Measurements from ENCODE around the gene DDX25. TPM values are rescaled to one million over a fixed set of nuclear protein-coding genes. Genes with fewer than 3 reads are reported as not detected.

Gene DDX25
- total RNA-seq, 4 donors from 2014 or later = 1.5 TPM; not detected in 3

- DNase-seq = no peak
- Histone ChIP-seq H3K9me3 (no peaks in the 10 kb centered on the region), H3K27ac (no peak overlapping the region), H3K36me3 (no peaks in the 10 kb centered on the region), H3K4me3 (no peak overlapping the region), H3K27me3 (no peaks in the 10 kb centered on the region), H3K4me1 (peaks cover 3 to 17% (median 16%) of the 10 kb centered on the region in 4 donors)
- 79 to 80% methylated on average over 7 to 22 of the region's 22 CpGs for WGBS, 2 donors (ENCODE audit: low coverage in 1 of 2)
- intact Hi-C loops (cut with DNase I; ENCODE audit: low total_unique reads) (no loop called here), in situ Hi-C loops (cut with MboI; ENCODE audit: low pct_ligation_motif_present in 1 of 4, low pct_unique_long_range_greater_than_20kb in 1 of 4, low sequenced_read_pairs in 3 of 4) (no loop called here)
- TF ChIP-seq EP300 (IDR thresholded peaks at IDR 0.05; ENCODE audit: low read depth) (no peak), CTCF (IDR thresholded peaks at IDR 0.05) (no peak), POLR2A (IDR thresholded peaks at IDR 0.05) (no peak), POLR2AphosphoS5 (IDR thresholded peaks at IDR 0.05) (no peak)
Measured at GRCh38 chr11:125956391-125957134, 52.3 kb downstream of the DDX25 start.

DNA sequence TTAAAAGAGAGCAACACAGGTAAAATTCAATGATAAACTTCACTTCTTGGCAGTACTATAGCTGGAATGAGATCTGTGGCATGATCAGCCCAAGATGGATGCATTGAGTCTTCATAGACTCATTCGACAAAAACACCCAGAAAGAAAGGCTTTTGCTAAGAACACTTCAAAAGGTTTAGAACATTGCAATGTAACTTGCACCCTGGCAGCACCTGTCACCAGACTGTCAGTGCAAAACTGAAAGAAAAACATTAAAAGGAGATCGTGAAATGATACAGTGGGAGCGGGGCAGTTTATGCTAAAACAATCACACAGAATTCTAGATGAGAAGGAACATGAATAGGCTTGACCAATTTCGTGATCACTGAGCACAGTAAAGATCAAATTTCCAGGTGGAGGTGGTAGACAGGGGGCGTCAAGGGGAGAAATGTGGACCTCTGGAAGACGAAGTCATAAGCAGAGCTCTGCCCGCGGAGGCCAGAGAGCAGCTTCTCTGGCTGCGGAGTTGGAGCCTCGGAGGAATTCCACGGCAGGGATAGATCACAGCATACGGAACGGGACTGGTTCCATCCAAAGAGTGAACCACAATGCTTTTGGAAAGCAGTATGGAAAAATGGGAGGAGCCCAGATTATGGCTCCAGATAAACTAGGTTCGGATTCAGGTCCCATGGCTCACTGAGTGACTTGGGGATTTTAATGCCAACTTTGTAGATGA, 53.5 kb downstream of the DDX25 start:
- H3K36me3 ChIP-seq = no peaks in the 10 kb centered on the region
- no peak for TF ChIP-seq POLR2A (IDR thresholded peaks at IDR 0.05)
- TF ChIP-seq EP300 (IDR thresholded peaks at IDR 0.05; ENCODE audit: low read depth) = no peak
- no peak for TF ChIP-seq CTCF (IDR thresholded peaks at IDR 0.05)
- no peak for TF ChIP-seq POLR2AphosphoS5 (IDR thresholded peaks at IDR 0.05)
- no peaks in the 10 kb centered on the region for H3K27me3 ChIP-seq
- WGBS, 2 donors (ENCODE audit: low coverage in 1 of 2) = 87 to 89% methylated on average over 13 to 14 of the region's 14 CpGs
- no peaks in the 10 kb centered on the region for H3K9me3 ChIP-seq
- no peak overlapping the region for H3K27ac ChIP-seq
- H3K4me3 ChIP-seq = no peak overlapping the region
- peaks cover 3 to 8% (median 7%) of the 10 kb centered on the region in 4 donors for H3K4me1 ChIP-seq
- no peak for DNase-seq
- intact Hi-C loops (cut with DNase I; ENCODE audit: low total_unique reads) = no loop called here
- in situ Hi-C loops (cut with MboI; ENCODE audit: low pct_ligation_motif_present in 1 of 4, low pct_unique_long_range_greater_than_20kb in 1 of 4, low sequenced_read_pairs in 3 of 4) = no loop called here

DNA sequence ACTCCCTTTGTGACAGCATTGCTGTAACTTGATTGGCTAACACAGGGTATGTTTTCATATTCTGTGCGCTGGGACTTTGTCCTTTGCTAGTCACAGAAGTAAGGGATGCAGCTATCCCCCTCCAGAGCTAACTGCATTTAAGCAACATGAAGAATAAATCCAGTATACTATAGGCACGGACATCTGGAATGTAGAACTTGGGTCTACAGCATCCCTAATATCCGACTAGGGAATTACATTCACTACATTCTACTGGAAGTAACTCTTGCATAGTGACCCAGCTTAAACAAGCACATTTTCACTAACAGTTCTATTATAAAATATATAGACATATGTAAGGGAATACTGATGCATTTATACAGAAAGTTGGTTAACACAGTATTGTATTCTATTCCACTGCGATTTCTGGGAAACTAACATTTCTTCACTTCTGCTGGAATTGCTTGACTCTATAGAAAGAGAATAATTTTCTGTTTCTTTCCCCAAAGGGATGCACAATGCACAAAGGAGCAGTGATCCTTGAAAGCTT, 54.6 kb downstream of the DDX25 start:
- intact Hi-C loops (cut with DNase I; ENCODE audit: low total_unique reads) (no loop called here), in situ Hi-C loops (cut with MboI; ENCODE audit: low pct_ligation_motif_present in 1 of 4, low pct_unique_long_range_greater_than_20kb in 1 of 4, low sequenced_read_pairs in 3 of 4) (no loop called here)
- no peak overlapping the region for H3K27ac ChIP-seq
- no peaks in the 10 kb centered on the region for H3K36me3 ChIP-seq
- no peak for DNase-seq
- peaks cover 0 to 4% of the 10 kb centered on the region in 2 donors for H3K9me3 ChIP-seq
- no peaks in the 10 kb centered on the region for H3K4me1 ChIP-seq
- H3K4me3 ChIP-seq = no peak overlapping the region
- H3K27me3 ChIP-seq = no peaks in the 10 kb centered on the region
- no peak for TF ChIP-seq EP300 (IDR thresholded peaks at IDR 0.05; ENCODE audit: low read depth)
- no peak for TF ChIP-seq POLR2AphosphoS5 (IDR thresholded peaks at IDR 0.05)
- no peak for TF ChIP-seq CTCF (IDR thresholded peaks at IDR 0.05)
- no peak for TF ChIP-seq POLR2A (IDR thresholded peaks at IDR 0.05)
- WGBS, 2 donors (ENCODE audit: low coverage in 1 of 2) = 87% methylated on average over 4 of the region's 4 CpGs

DNA sequence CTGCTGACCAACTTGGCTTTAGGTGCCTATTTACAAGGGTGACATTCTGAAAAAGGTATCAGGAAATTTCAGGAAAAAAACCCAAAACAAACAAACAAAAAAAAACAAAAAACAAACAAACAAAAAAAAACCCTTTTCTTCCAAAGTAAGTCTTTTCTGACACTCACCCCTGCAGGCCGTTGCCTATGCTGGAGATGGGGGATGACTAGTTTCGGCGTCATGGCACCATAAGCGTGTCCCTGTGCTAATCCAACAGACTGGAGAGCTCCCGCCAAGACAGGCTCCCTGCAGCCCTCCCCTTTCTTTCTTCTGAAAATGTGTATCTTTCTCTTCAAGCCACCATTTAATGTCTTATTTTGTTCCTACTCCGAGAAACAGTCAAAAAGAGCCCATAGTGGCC, 55.2 kb downstream of the DDX25 start:
- WGBS, 2 donors (ENCODE audit: low coverage in 1 of 2) = 91 to 94% methylated on average over 6 of the region's 6 CpGs
- in situ Hi-C loops (cut with MboI; ENCODE audit: low pct_ligation_motif_present in 1 of 4, low pct_unique_long_range_greater_than_20kb in 1 of 4, low sequenced_read_pairs in 3 of 4) = no loop called here
- Histone ChIP-seq H3K9me3 (peaks cover 0 to 4% of the 10 kb centered on the region in 2 donors), H3K4me3 (no peak overlapping the region), H3K27me3 (no peaks in the 10 kb centered on the region), H3K4me1 (no peaks in the 10 kb centered on the region), H3K36me3 (no peaks in the 10 kb centered on the region), H3K27ac (no peak overlapping the region)
- intact Hi-C loops (cut with DNase I; ENCODE audit: low total_unique reads) = no loop called here
- TF ChIP-seq EP300 (IDR thresholded peaks at IDR 0.05; ENCODE audit: low read depth) (no peak), POLR2AphosphoS5 (IDR thresholded peaks at IDR 0.05) (no peak), CTCF (IDR thresholded peaks at IDR 0.05) (no peak), POLR2A (IDR thresholded peaks at IDR 0.05) (no peak)
- DNase-seq = no peak

Measured in transverse colon (tissue), 4 donors.